Gastroesophageal sphincter (tissue), 3 donors: ENCODE results near the gene YPEL5.

Source experiments
- CTCF ChIP-seq, 4 experiments: fragments of 200-600 bp in 2 of 4; fragments of 450-650 bp in 2 of 4; sonication (generic) in 1 of 4; IDR thresholded peaks; one replicate each; pipeline ENCODE4 v1.5.1; 2017 to 2019; ENCODE audit warnings: antibody characterized with exemption in 4 of 4, mild to moderate bottlenecking in 2 of 4, moderate library complexity in 2 of 4
- EP300 ChIP-seq: sonication (generic); formaldehyde crosslinking; IDR thresholded peaks from one replicate; pipeline ENCODE4 v1.6.1; 2017; ENCODE audit warnings: antibody characterized with exemption, mild to moderate bottlenecking
- POLR2A ChIP-seq, 2 donors: fragments of 450-650 bp; IDR thresholded peaks; one replicate each; pipeline ENCODE4 v1.6.1; 2017; ENCODE audit warnings: antibody characterized with exemption in 2 of 2, mild to moderate bottlenecking in 2 of 2, moderate library complexity in 1 of 2
- POLR2AphosphoS5 ChIP-seq: sonication (generic); formaldehyde crosslinking; IDR thresholded peaks from one replicate; pipeline ENCODE4 v1.6.1; 2017; ENCODE audit warnings: antibody characterized with exemption

- TF ChIP-seq CTCF (IDR thresholded peaks at IDR 0.05) = no peak
- TF ChIP-seq EP300 = no peak
- TF ChIP-seq POLR2A (IDR thresholded peaks at IDR 0.05) = no peak
- no peak for TF ChIP-seq POLR2AphosphoS5
Observed at GRCh38 chr2:30190637-30191036, 43.8 kb downstream of the YPEL5 start.
